GM19023 (cell line): ENCODE measurements around the gene UGT2B7.

Experiments used
- ATAC-seq: cut with Tn5 transposase; IDR thresholded peaks from one replicate; pipeline ENCODE4 v1.9.1; 2021; ENCODE audit warnings: mild to moderate bottlenecking, moderate library complexity; ENCODE audit not compliant: unreplicated experiment

UGT2B7 gene

DNA sequence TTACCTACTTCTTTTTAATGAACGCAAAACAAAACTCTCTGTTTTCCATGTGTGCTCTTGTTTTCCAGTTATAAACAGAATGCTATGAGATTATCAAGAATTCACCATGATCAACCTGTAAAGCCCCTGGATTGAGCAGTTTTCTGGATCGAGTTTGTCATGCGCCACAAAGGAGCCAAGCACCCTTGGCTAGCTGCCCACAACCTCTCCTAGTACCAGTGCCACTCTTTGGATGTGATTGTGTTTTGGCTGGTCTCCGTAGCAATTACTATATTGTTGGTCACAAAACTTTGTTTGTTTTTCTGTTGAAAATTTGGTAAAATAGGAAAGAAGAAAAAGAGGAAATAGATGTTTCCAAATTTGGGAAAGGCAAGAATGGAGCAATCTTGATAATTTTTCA, 51.1 kb downstream of the UGT2B7 start:
- ATAC-seq = no peak

DNA sequence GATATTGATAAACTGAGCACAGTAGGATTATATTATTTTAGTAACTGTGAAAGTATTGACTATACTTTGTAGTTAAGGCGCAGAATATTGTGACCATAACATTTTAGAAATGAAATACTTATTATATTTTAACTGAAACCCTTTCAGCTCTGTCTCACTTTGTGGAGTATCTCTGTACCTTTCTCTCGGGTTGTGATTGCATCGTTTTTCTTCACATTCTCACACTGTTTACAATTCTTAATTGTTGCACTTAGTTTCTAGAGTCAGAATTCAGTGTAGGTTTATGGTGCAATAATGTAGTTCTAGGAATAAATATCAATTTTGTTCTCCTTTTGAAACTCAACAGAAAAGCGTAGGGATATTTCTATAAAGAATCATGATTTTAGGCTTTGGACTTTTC, 57.7 kb downstream of the UGT2B7 start:
- no peak for ATAC-seq

DNA sequence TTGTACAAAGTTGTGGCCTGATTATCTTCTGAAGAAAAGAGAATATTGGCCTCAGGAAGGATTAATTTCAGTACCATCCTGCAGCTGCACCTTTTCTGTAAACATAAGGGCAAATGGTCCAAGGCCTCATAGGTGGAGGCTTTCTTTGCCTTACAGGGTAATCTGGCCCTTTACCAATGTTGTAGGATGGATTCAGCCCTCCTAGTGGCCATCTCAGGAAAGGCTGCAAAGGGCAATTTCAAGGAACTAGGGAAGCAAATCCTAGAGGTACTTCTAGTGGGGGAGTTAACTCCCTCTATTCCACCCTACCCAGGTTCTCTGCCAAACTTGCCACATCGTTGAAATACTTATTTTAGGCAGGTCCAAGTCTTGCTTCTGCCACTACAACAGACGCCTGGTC, 60.6 kb downstream of the UGT2B7 start:
- peak; percentile 50 for ATAC-seq
